Mesendoderm (in vitro differentiated cells): ENCODE results near the gene QSOX2.

Source experiments
- DNase-seq: peaks from one replicate; pipeline ENCODE4 v3.0.0; 2013
- H2AK5ac ChIP-seq: 2 replicates; pipeline ENCODE4 v1.6.1; 2013; ENCODE audit warnings: low read length, inconsistent platforms
- H2BK120ac ChIP-seq: 2 replicates; pipeline ENCODE4 v1.6.1; 2013; ENCODE audit warnings: low read depth, mild to moderate bottlenecking, low read length, moderate library complexity, mixed read lengths
- H2BK15ac ChIP-seq: replicated peaks from 2 replicates; pipeline ENCODE4 v1.6.1; 2013; ENCODE audit warnings: low read depth, mild to moderate bottlenecking, moderate library complexity
- H2BK5ac ChIP-seq: 2 replicates; pipeline ENCODE4 v1.6.1; 2013; ENCODE audit warnings: low read length, inconsistent platforms
- H3K18ac ChIP-seq: 2 replicates; pipeline ENCODE4 v1.6.1; 2013; ENCODE audit warnings: mild to moderate bottlenecking, low read length, mixed read lengths
- H3K23ac ChIP-seq: one replicate; pipeline ENCODE4 v1.6.1; 2013; ENCODE audit warnings: low read length
- H3K27ac ChIP-seq: 2 replicates; pipeline ENCODE4 v1.5.1; 2013; ENCODE audit warnings: low read depth, mild to moderate bottlenecking, inconsistent platforms, low read length, moderate library complexity
- H3K27me3 ChIP-seq: 2 replicates; pipeline ENCODE4 v1.6.1; 2013; ENCODE audit warnings: low read length, control low read depth, mild to moderate bottlenecking, inconsistent platforms; ENCODE audit not compliant: insufficient read depth, poor library complexity
- H3K36me3 ChIP-seq: 2 replicates; pipeline ENCODE4 v1.6.1; 2013; ENCODE audit warnings: low read length, inconsistent platforms; ENCODE audit not compliant: control insufficient read depth, insufficient read depth
- H3K4ac ChIP-seq: one replicate; pipeline ENCODE4 v1.6.1; 2013; ENCODE audit warnings: low read depth, mild to moderate bottlenecking, low read length, moderate library complexity
- H3K4me1 ChIP-seq: 2 replicates; pipeline ENCODE4 v1.6.1; 2013; ENCODE audit warnings: low read depth, low read length, inconsistent platforms; ENCODE audit not compliant: control insufficient read depth
- H3K4me2 ChIP-seq: 2 replicates; pipeline ENCODE4 v1.6.1; 2013; ENCODE audit warnings: low read length
- H3K4me3 ChIP-seq: 2 replicates; pipeline ENCODE4 v1.5.1; 2013; ENCODE audit warnings: mild to moderate bottlenecking, low read length
- H3K56ac ChIP-seq: one replicate; pipeline ENCODE4 v1.6.1; 2013; ENCODE audit warnings: low read length
- H3K79me1 ChIP-seq: 2 replicates; pipeline ENCODE4 v1.6.1; 2013; ENCODE audit warnings: low read length, inconsistent platforms
- H3K79me2 ChIP-seq: 2 replicates; pipeline ENCODE4 v1.6.1; 2013; ENCODE audit warnings: mild to moderate bottlenecking, low read length; ENCODE audit not compliant: control insufficient read depth, insufficient read depth
- H3K9ac ChIP-seq: 2 replicates; pipeline ENCODE4 v1.6.1; 2013; ENCODE audit warnings: low read length, inconsistent platforms
- H4K5ac ChIP-seq: one replicate; pipeline ENCODE4 v1.6.1; 2013; ENCODE audit warnings: low read length
- H4K8ac ChIP-seq: one replicate; pipeline ENCODE4 v1.6.1; 2013; ENCODE audit warnings: low read depth, mild to moderate bottlenecking, control low read depth, low read length, moderate library complexity
- WGBS: extraction: QIAGEN DNeasy Blood & Tissue Kit; methylation state at CpG from one replicate; pipeline ENCODE4 v1.1.7; 2013; ENCODE audit warnings: low lambda C conversion rate, missing lambda C conversion rate; ENCODE audit not compliant: insufficient coverage; ENCODE audit errors: extremely low coverage; 5-methylcytosine and 5-hydroxymethylcytosine counted together

The QSOX2 gene

DNA sequence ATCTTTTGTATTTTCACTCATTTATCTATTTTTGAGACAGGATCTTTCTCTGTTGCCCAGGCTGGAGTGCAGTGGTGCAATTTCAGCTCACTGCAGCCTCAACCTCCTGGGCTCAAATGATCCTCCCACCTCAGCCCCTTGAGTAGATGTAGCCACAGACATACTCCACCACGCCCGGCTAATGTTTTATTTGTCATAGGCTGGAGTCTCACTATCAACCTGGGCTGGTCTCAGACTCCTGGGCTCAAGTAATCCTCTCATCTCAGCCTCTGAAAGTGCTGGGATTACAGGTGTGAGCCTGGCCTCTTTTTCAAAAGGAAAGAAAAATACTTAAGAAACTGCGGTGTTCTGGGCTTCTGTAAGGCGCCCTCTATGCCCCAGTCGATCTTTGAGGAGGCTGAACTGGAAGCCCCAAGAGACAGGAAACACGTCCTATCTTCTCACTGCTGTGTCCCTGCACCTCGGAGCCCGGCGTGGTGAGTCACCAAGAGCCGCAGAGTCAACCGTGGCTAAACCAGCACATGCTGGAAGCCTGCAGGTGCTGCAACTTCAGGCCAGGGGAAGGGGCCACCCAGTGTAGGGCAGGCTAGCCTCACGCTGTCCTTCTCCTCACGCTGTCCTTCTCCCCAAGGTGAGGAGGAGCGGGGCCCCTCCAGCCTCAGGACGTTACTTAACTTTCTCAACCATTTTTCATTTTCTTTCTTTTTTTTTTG is 25.4 kb downstream of the QSOX2 start:
- no peak overlapping the region for H2BK120ac ChIP-seq
- no peak overlapping the region for H3K9ac ChIP-seq
- no peak overlapping the region for H3K23ac ChIP-seq
- no peak overlapping the region for H2BK15ac ChIP-seq
- peaks cover 3% of the 10 kb centered on the region for H3K79me1 ChIP-seq
- H3K4ac ChIP-seq, result no peak overlapping the region
- no peak overlapping the region for H2BK5ac ChIP-seq
- no peaks in the 10 kb centered on the region for H3K4me1 ChIP-seq
- no peak overlapping the region for H3K18ac ChIP-seq
- no peaks in the 10 kb centered on the region for H3K79me2 ChIP-seq
- no peak overlapping the region for H3K56ac ChIP-seq
- H2AK5ac ChIP-seq, result no peak overlapping the region
- no peak overlapping the region for H4K8ac ChIP-seq
- peaks cover 1% of the 10 kb centered on the region for H3K36me3 ChIP-seq
- H3K27ac ChIP-seq, result no peak overlapping the region
- H3K4me2 ChIP-seq, result no peak overlapping the region
- H4K5ac ChIP-seq, result no peak overlapping the region
- DNase-seq, result peak; percentile 53
- WGBS, result no CpG with 5 or more reads among the region's 15 CpGs
- no peaks in the 10 kb centered on the region for H3K27me3 ChIP-seq
- H3K4me3 ChIP-seq, result no peak overlapping the region

DNA sequence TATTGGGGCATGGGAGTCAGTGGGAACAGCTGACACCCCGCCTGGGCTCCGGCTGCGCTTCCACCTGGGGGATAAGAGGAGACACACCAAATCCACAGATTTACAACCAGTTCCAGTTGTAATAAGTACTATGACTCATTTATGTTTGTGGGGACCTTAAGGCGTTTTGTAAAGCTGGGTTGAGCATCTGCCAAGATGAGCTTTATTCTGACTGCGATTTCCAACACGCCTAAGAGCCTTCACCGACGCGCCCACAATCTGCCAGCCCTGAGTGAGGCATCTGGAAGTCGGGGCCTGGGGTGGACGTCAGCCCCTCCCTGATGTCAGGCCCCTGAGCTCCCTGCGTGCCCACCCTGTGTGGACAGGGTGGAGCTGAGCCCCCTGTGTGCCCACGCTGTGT is 26.3 kb downstream of the QSOX2 start:
- Histone ChIP-seq H3K4me3 (no peak overlapping the region), H2AK5ac (no peak overlapping the region), H3K56ac (no peak overlapping the region), H2BK15ac (no peak overlapping the region), H4K5ac (no peak overlapping the region), H3K9ac (no peak overlapping the region), H3K79me2 (no peaks in the 10 kb centered on the region), H2BK120ac (no peak overlapping the region), H3K18ac (no peak overlapping the region), H3K4me2 (no peak overlapping the region), H3K4ac (no peak overlapping the region), H3K79me1 (no peaks in the 10 kb centered on the region), H3K36me3 (peaks cover 4% of the 10 kb centered on the region), H3K23ac (no peak overlapping the region), H3K4me1 (no peaks in the 10 kb centered on the region), H4K8ac (no peak overlapping the region), H2BK5ac (no peak overlapping the region), H3K27me3 (no peaks in the 10 kb centered on the region), H3K27ac (no peak overlapping the region)
- WGBS, result no CpG with 5 or more reads among the region's 13 CpGs
- DNase-seq, result no peak

DNA sequence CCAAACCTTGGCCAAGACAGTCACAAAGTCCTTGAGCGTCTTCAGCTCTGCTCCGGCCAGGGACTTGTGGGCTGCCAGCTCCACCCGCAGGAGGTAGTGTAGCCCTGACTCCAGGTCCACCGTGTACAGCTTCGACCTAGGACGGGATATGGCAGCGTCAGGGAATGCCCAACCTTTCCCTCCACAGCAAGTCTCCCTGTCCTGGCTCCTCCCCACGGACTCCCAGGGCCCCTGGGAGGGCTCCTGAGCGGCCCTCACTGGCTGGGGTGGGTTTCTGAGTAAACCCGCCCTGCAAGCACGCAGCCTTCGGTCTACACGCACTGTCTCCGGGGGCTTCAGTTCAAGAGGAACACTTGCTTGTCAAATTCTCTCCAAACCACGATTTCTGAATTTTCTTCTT is 26.9 kb downstream of the QSOX2 start:
- no peak for DNase-seq
- Histone ChIP-seq H3K4me1 (no peaks in the 10 kb centered on the region), H3K18ac (no peak overlapping the region), H3K23ac (no peak overlapping the region), H3K9ac (no peak overlapping the region), H2BK5ac (no peak overlapping the region), H3K36me3 (peaks cover 4% of the 10 kb centered on the region), H3K79me1 (no peaks in the 10 kb centered on the region), H2AK5ac (no peak overlapping the region), H2BK120ac (no peak overlapping the region), H3K4ac (no peak overlapping the region), H3K27me3 (no peaks in the 10 kb centered on the region), H3K79me2 (no peaks in the 10 kb centered on the region), H4K8ac (no peak overlapping the region), H2BK15ac (no peak overlapping the region), H3K27ac (no peak overlapping the region), H3K4me3 (no peak overlapping the region), H3K4me2 (no peak overlapping the region), H4K5ac (no peak overlapping the region), H3K56ac (no peak overlapping the region)
- WGBS, result no CpG with 5 or more reads among the region's 15 CpGs

DNA sequence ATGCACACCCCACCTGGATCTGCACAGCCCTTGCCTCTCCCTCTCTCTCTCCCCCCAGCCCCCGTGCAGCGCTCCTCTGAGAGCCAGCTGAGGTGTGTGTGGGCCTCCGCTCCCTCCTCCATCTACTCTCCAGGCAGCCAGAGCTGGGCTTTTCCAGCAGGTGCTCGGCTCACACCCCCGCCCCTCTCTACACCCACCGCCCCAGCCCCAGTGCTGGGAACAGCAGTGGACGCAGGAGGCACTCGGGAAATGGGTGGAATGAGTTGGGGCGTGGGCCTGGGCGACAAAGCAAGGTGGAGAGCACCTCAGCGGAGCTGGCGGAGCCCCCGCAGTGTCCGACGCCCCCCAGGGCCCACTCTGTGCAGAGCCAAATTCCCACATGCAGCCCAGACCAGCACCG is 27.3 kb downstream of the QSOX2 start:
- H4K8ac ChIP-seq, result no peak overlapping the region
- H3K79me1 ChIP-seq, result no peaks in the 10 kb centered on the region
- H2BK15ac ChIP-seq, result no peak overlapping the region
- no peak overlapping the region for H4K5ac ChIP-seq
- no peak overlapping the region for H3K27ac ChIP-seq
- H3K23ac ChIP-seq, result no peak overlapping the region
- no peak overlapping the region for H2AK5ac ChIP-seq
- H3K4ac ChIP-seq, result no peak overlapping the region
- H3K36me3 ChIP-seq, result peaks cover 4% of the 10 kb centered on the region
- no peak overlapping the region for H3K4me3 ChIP-seq
- no peaks in the 10 kb centered on the region for H3K27me3 ChIP-seq
- no peak overlapping the region for H3K56ac ChIP-seq
- no peak overlapping the region for H3K18ac ChIP-seq
- H3K4me1 ChIP-seq, result no peaks in the 10 kb centered on the region
- DNase-seq, result no peak
- no peak overlapping the region for H2BK120ac ChIP-seq
- H2BK5ac ChIP-seq, result no peak overlapping the region
- H3K79me2 ChIP-seq, result no peaks in the 10 kb centered on the region
- WGBS, result no CpG with 5 or more reads among the region's 16 CpGs
- no peak overlapping the region for H3K9ac ChIP-seq
- no peak overlapping the region for H3K4me2 ChIP-seq

DNA sequence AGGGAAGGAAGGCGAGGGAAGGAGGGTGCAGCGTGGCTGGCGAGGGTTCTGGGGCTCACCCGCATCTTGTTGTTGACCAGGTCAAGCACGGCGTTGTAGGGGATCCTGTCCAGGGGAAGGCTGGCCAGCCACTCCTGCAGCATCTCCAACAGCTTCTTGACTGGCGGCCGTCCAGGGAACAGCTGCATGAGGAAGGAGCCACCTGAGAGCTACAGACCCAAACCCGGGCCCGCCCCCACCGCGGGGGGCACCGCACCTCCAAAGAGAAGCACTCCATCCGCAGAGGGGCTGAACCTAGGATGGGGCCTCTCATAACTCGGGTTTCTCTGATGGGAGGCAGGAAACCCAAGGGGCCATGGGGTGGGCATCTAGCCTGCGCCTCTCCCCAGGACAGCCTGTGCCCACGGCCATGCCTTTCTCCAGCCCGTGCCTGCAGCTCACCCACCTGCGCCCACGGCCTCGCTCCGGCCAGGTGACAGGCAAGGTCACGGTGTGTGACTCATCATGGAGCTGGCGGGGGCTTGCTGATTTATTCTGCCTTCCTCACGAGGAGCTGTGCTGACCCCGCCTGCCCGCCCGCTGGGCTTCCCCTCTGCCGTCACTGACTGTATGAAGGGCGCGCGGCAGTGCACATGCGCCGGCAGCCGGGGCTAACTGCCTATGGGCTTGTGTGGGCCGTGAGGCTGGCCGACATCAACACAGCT is 28.9 kb downstream of the QSOX2 start:
- no peak overlapping the region for H3K4me3 ChIP-seq
- no peak overlapping the region for H2BK120ac ChIP-seq
- WGBS, result no CpG with 5 or more reads among the region's 37 CpGs
- no peaks in the 10 kb centered on the region for H3K27me3 ChIP-seq
- H2BK5ac ChIP-seq, result no peak overlapping the region
- H3K23ac ChIP-seq, result no peak overlapping the region
- H3K4ac ChIP-seq, result no peak overlapping the region
- no peak overlapping the region for H4K8ac ChIP-seq
- H3K4me2 ChIP-seq, result no peak overlapping the region
- H2AK5ac ChIP-seq, result no peak overlapping the region
- H3K18ac ChIP-seq, result no peak overlapping the region
- H3K79me2 ChIP-seq, result no peaks in the 10 kb centered on the region
- no peaks in the 10 kb centered on the region for H3K4me1 ChIP-seq
- no peak overlapping the region for H3K27ac ChIP-seq
- H2BK15ac ChIP-seq, result no peak overlapping the region
- H3K36me3 ChIP-seq, result peaks cover 4% of the 10 kb centered on the region
- H3K56ac ChIP-seq, result no peak overlapping the region
- H4K5ac ChIP-seq, result no peak overlapping the region
- no peak overlapping the region for H3K9ac ChIP-seq
- no peaks in the 10 kb centered on the region for H3K79me1 ChIP-seq
- no peak for DNase-seq
